AG08396 (cell line): ENCODE results near the gene SBNO2.

Source experiments
- DNase-seq: peaks from one replicate; pipeline ENCODE4 v3.0.0; 2012; ENCODE audit warnings: low spot score, mixed read lengths

Gene SBNO2

GRCh38 chr19:1169411-1169791 is 4.7 kb downstream of the SBNO2 start:
- DNase-seq, result no peak

- DNase-seq, result peak; percentile 85
Observed at GRCh38 chr19:1168572-1169410, 5.3 kb downstream of the SBNO2 start.

GRCh38 chr19:1167687-1168571 is 6.1 kb downstream of the SBNO2 start:
- DNase-seq, result no peak

GRCh38 chr19:1166872-1167573 is 7.0 kb downstream of the SBNO2 start:
- DNase-seq, result no peak

- DNase-seq, result no peak
Observed at GRCh38 chr19:1164684-1165531, 9.2 kb downstream of the SBNO2 start.

GRCh38 chr19:1163934-1164683 is 10.0 kb downstream of the SBNO2 start:
- no peak for DNase-seq

- no peak for DNase-seq
Observed at GRCh38 chr19:1163283-1163933, 10.7 kb downstream of the SBNO2 start.

GRCh38 chr19:1162404-1163282 is 11.4 kb downstream of the SBNO2 start:
- DNase-seq, result no peak

- no peak for DNase-seq
Observed at GRCh38 chr19:1161716-1162115, 12.4 kb downstream of the SBNO2 start.

GRCh38 chr19:1159864-1160595 is 14.0 kb downstream of the SBNO2 start:
- DNase-seq, result no peak

GRCh38 chr19:1158885-1159448 is 15.1 kb downstream of the SBNO2 start:
- DNase-seq, result no peak

GRCh38 chr19:1157931-1158884 is 15.9 kb downstream of the SBNO2 start:
- DNase-seq, result no peak

GRCh38 chr19:1156830-1157615 is 17.0 kb downstream of the SBNO2 start:
- DNase-seq, result no peak

GRCh38 chr19:1156305-1156801 is 17.7 kb downstream of the SBNO2 start:
- peak; percentile 63 for DNase-seq

GRCh38 chr19:1155352-1156304 is 18.4 kb downstream of the SBNO2 start:
- peak; percentile 66 for DNase-seq
